ENCODE results near the gene ABHD16B.

Gene ABHD16B

DNA sequence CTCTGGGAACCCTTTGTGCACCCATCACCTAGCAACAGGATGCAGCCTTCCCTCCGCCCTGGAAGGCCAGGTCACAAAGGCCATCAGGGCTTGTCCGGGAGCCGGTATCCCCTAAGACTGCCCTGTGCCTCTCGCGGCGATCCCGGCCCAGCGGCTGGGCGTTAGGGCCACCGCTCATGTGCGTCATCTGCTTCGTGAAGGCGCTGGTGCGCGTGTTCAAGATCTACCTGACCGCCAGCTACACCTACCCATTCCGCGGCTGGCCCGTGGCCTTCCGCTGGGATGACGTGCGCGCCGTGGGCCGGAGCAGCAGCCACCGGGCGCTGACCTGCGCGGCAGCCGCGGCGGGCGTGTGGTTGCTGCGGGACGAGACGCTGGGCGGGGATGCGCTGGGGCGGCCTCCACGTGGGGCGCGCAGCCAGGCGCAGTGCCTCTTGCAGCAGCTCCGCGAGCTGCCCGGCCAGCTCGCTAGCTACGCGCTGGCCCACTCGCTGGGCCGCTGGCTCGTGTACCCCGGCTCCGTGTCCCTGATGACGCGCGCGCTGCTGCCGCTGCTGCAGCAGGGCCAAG, at the start of gene ABHD16B:
ABHD16B (plus strand) TSS at position 134 of the 570 bp plus-strand sequence; CDS start at position 177, 43 bp downstream.
- DNase-seq, result no peak

GRCh38 chr20:63814891-63815614, 46.2 kb upstream of the ABHD16B start:
- DNase-seq, result no peak

- no peak for DNase-seq
Observed at GRCh38 chr20:63815615-63816253, 45.6 kb upstream of the ABHD16B start.

DNA sequence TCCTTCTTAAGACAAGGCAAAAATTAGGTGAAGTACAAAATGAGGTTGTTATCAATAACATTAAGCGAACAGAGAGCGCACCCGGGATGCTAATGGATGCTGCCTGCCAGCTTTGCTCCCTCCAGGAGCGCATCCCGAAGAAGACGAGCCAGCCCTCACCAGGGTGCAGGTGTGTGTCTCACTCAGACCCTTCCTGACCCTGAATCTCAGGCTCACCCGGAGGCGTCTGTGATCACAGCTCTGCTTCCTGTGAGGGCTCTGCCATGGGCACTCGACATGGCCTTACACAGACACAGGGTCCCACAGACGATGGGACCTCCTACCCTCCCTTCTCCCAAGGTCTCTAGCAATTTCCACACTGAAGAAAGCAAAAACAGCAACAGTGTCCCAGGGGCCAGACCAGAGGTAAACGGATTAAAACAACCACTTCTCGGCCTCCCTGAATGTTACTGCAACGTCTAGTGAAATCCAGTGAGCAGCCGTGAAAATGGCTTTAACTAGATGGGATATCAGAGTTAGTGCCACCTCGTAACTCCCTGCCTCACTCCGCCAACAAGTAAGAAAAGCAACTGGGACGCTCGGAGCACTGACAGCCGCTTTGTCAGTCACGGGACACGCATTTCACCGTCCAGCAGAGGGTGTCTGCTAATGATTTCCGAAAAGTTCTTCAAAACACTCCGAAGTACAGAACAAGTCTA, 41.9 kb upstream of the ABHD16B start:
- no peak for DNase-seq

DNA sequence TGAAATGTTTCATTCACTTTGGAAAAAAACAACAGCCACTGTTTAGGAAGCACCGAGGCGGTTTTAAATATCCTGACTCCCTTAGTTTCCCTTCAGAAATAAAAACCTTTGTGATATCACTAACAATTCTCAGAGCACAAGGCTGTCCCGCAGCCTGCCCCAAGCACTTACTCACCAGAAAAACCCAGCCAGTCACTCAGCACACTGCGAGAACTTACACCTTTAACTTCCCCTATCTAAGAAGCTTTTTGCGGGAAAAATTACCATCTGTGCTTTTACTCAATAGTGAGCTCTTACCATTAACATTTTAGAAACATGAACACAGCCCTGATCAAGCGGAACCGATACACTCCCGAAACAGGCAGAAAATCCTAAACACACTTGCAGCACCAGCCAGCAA, 39.5 kb upstream of the ABHD16B start:
- no peak for DNase-seq

DNA sequence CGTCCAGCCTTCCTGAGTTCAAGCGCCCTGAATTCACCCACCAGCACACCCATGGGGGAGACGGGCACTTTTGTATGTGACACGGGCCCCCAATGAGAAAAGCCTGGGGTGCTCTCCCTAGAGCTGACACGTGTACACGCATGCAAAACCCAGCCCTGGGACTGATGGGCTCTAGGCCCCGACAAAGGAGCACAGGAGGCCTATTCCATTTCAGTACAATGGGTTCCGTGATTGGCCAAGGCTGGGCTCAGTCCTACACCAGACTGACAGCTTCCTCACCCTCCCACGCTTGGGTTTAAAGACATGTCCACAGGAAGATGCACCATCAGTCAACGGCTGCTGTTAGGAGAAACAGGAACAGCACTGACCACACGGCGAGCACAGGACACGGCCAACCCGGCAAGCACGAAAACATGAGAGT, 39.0 kb upstream of the ABHD16B start:
- no peak for DNase-seq

DNA sequence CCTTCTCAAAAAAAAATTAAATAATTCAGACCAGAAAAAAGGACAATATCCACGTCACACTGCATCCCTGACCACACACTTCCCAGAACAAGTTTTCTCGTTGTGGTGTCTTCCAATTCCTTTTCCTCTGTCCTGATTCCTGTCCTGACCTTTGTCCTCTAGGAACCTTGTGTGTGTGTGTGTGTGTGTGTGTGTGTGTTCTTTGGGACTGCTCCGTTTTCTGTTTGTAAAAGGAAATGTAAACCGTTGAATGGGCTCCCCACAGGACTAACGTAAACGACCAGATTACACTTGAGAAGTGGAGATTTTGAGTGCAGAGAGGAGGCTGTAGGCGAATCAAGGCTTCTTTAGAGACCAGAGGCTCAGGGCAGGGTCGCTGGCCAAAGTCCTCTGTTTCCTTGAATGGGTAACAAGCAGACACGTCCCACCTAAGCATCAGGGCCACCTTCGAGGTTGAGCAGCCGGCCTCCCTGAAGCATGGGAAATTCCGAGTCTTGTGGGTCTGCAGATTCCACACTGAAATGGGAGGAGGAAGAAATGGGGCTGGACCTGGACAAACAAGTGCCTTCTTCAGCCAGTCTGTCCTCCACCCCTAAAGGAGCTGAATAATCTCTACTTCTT, 37.5 kb upstream of the ABHD16B start:
- no peak for DNase-seq

GRCh38 chr20:63825331-63826118, 35.8 kb upstream of the ABHD16B start:
- DNase-seq, result no peak

GRCh38 chr20:63826753-63827152, 34.5 kb upstream of the ABHD16B start:
- DNase-seq, result no peak

DNA sequence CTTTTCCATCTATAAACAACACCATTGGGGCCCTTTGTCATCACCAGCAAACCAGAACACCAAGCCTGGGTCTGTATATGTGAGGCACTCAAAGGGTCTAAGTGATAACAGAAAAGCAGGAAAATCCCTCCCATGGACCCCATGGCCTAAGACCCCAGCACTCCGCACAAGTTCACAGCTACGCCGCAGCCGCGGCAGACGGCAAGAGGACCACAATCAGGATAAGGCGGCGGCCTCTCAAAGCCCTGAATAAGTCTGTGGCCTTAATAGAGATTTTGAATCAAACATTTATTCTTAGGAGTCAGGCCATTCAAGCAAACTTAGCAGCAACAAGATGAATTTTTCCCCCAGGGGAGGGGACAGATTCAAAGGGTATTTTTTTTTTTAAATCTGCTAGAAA, 33.2 kb upstream of the ABHD16B start:
- no peak for DNase-seq

DNA sequence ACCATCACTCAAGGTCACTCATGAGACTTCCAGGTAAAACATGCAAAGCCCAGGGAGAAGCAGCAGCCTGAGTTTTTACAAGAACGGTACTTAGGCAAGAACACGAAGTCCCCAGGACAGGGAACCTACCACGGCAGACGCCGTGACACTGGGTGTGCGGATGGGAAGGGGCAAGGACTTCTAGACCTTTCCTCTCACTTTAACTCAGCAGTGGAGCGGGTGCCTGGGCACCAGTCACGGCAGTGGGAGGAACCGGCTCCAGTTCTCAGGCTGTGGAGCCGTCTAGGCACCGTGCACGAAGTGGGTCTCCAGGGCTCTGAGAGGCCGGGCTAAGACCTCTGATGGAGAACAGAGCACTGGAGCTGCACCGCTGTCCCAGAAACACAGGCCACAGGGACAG, 32.8 kb upstream of the ABHD16B start:
- DNase-seq, result no peak

DNA sequence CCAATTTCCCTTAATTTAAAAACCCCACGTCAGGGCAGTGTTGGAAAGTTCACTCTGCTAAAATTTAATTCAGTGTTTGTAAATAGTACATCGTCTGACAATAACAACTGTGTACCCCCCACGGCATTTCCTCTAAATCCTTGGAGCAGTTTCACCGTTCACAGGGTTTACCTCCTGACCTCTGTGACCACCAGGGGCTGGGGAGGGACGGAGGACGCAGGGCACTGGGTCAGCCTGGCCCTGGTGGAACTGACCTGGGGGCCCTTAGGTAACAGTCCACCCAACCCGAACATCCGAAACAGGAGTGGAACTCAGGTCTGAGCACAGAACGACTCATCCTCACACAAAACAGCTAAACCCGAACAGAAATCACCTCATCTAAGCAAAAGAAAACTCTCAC, 32.3 kb upstream of the ABHD16B start:
- no peak for DNase-seq

GRCh38 chr20:63829603-63829944, 31.7 kb upstream of the ABHD16B start:
- no peak for DNase-seq

DNA sequence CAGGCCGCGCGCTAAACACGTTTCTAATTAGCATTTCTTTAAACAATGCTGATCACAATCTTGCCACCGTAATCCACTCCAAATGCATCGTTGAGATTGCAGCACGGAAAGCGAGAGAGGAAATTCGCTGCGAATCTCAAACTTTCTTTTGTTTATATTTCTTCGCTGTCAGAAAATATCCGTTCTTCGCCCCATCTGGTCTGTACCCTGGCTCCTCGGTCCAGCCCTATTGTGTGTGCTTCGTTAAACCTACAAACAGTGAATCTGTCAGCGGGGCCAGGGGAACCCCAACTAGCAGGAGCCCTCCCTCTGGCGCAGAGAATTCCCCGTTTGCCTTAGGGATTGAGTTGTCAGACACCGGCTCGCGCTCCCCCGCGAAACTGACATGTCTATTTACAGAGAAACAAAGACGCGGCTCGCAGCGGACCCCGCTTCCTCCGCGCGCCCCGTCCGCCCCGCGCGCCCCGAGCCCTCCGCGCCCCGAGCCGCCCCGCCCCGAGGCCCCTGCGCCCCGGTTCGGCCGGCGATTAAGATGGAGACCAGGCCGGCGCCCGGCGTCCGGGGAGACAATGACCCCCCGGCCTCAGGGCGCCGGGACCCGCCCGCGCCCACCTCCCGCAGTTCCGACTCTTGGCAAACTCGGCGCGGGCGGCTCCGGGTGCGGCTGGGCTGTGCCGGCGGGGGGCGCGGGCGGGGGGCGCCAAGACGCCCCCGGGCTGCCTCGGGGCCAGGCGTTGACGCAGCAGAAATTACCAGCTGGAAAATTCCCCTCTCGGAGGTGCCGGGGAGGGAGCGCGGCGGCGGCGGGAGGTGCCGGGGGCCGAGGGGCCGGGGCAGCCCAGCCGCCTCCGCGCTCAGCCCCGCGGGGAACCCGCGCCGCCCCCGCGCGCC, 31.1 kb upstream of the ABHD16B start:
- DNase-seq, result no peak

- DNase-seq, result no peak
Observed at GRCh38 chr20:63830841-63831588, 30.3 kb upstream of the ABHD16B start, which contains the start of gene ZBTB46. ZBTB46 (minus strand) TSS chr20:63831264; CDS start chr20:63790757, 40,507 bp downstream.

GRCh38 chr20:63831646-63831992, 29.7 kb upstream of the ABHD16B start:
- DNase-seq, result no peak

GRCh38 chr20:63831993-63832686, 29.2 kb upstream of the ABHD16B start:
- DNase-seq, result no peak

DNA sequence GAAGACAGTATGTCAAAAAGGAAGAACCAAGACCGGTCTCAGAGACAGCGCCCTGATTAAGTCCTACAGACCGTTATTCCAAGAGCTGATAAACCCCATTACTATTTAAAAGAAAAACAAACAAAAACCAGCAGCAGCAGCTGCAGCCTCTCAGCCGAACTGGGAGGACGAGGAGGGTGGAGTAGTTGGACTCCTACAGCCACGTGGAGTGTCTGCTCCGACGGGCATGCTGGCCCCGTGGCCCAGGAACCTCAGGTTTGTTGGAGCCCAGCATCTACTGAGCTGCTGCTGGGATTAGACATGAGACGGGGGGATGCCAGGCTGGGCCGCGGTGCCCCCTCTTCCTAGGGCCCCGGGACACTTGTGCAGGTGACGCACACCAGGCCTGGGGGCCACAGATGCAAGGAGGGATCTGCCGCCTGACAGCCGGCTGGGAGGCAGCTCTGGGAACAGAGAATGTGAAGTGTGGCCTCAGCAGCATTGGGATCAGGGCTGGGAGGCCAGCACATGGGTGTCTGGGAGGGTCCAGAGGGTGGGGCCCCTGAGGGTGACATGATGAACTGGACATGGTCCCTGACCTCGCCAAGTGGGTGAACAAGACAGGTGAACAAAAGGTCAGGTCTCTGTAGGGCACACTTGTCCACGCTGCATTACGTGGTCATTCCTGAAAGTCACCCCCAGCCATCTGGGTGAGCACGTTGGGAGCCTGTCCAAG, 27.4 kb upstream of the ABHD16B start:
- DNase-seq, result no peak

GRCh38 chr20:63834491-63834880, 26.8 kb upstream of the ABHD16B start:
- DNase-seq, result no peak

Measured in T1000 (cell line).